SK-N-SH treated with all-trans-retinoic acid at 6 μM for 48 hours (cell line): ENCODE results near the gene NR1H4.

Experiments used
- ATAC-seq: fragments of 200-7000 bp; cut with Tn5 transposase; 3 replicates; pipeline ENCODE4 v1.9.1; 2020; ENCODE audit warnings: mild to moderate bottlenecking, moderate library complexity
- ARNTL ChIP-seq: fragments of 450-650 bp; formaldehyde crosslinking; IDR thresholded peaks from 2 replicates; pipeline ENCODE4 v1.5.0; 2020; ENCODE audit warnings: low read depth, mild to moderate bottlenecking, moderate library complexity, borderline replicate concordance
- BACH2 ChIP-seq: fragments of 250-450 bp; sonication (Bioruptor Pico); IDR thresholded peaks from 2 replicates; pipeline ENCODE4 v1.9.0; 2021; ENCODE audit warnings: mild to moderate bottlenecking, borderline replicate concordance
- CSDC2 ChIP-seq: fragments of 250-450 bp; sonication (Bioruptor Pico); IDR thresholded peaks from 2 replicates; pipeline ENCODE4 v1.5.0; 2020; ENCODE audit warnings: mild to moderate bottlenecking, moderate library complexity
- CSRNP3 ChIP-seq: fragments of 250-450 bp; sonication (Bioruptor Pico); IDR thresholded peaks from 2 replicates; pipeline ENCODE4 v1.5.1; 2021; ENCODE audit warnings: mild to moderate bottlenecking, moderate library complexity
- ESRRG ChIP-seq: fragments of 250-450 bp; sonication (Bioruptor Pico); IDR thresholded peaks from 2 replicates; pipeline ENCODE4 v1.6.1; 2021; ENCODE audit warnings: mild to moderate bottlenecking
- GLIS3 ChIP-seq: fragments of 250-450 bp; sonication (Bioruptor Pico); IDR thresholded peaks from 2 replicates; pipeline ENCODE4 v1.5.0; 2020; ENCODE audit warnings: mild to moderate bottlenecking, moderate library complexity
- ISL1 ChIP-seq: fragments of 250-450 bp; sonication (Bioruptor Pico); IDR thresholded peaks from 2 replicates; pipeline ENCODE4 v2.1.2; 2022; ENCODE audit warnings: mild to moderate bottlenecking, moderate library complexity
- OSR1 ChIP-seq: fragments of 250-450 bp; sonication (Bioruptor Pico); IDR thresholded peaks from 2 replicates; pipeline ENCODE4 v1.8.0; 2022; ENCODE audit warnings: moderate library complexity, mild to moderate bottlenecking, inconsistent platforms
- PPARA ChIP-seq: fragments of 250-450 bp; sonication (Bioruptor Pico); IDR thresholded peaks from 2 replicates; pipeline ENCODE4 v1.5.0; 2020; ENCODE audit warnings: mild to moderate bottlenecking, borderline replicate concordance
- RARB ChIP-seq: fragments of 250-450 bp; sonication (Bioruptor Pico); IDR thresholded peaks from 2 replicates; pipeline ENCODE4 v1.8.0; 2021; ENCODE audit warnings: mild to moderate bottlenecking, moderate library complexity
- SNAI2 ChIP-seq: fragments of 250-450 bp; sonication (Bioruptor Pico); IDR thresholded peaks from 2 replicates; pipeline ENCODE4 v1.5.0; 2020; ENCODE audit warnings: mild to moderate bottlenecking, moderate library complexity
- TCF4 ChIP-seq: fragments of 250-450 bp; sonication (Bioruptor Pico); IDR thresholded peaks from 2 replicates; pipeline ENCODE4 v1.8.0; 2021; ENCODE audit warnings: mild to moderate bottlenecking, moderate library complexity, borderline replicate concordance
- TOX ChIP-seq: fragments of 250-450 bp; sonication (Bioruptor Pico); IDR thresholded peaks from 2 replicates; pipeline ENCODE4 v1.8.0; 2021; ENCODE audit warnings: mild to moderate bottlenecking, moderate library complexity, borderline replicate concordance
- TSHZ2 ChIP-seq: fragments of 250-450 bp; sonication (Bioruptor Pico); IDR thresholded peaks from 2 replicates; pipeline ENCODE4 v1.5.0; 2020; ENCODE audit warnings: mild to moderate bottlenecking, moderate library complexity
- ZC3H10 ChIP-seq: fragments of 250-450 bp; sonication (Bioruptor Pico); IDR thresholded peaks from 2 replicates; pipeline ENCODE4 v1.5.1; 2021; ENCODE audit warnings: mild to moderate bottlenecking, moderate library complexity
- ZFP3 ChIP-seq: fragments of 250-450 bp; sonication (Bioruptor Pico); IDR thresholded peaks from 2 replicates; pipeline ENCODE4 v1.5.0; 2020; ENCODE audit warnings: mild to moderate bottlenecking, moderate library complexity
- ZNF565 ChIP-seq: fragments of 450-650 bp; formaldehyde crosslinking; conservative IDR thresholded peaks from 2 replicates; pipeline ENCODE4 v1.5.0; 2020; ENCODE audit warnings: low read depth, mild to moderate bottlenecking, moderate library complexity
- ZNF8 ChIP-seq: fragments of 450-650 bp; formaldehyde crosslinking; IDR thresholded peaks from 2 replicates; pipeline ENCODE4 v1.5.0; 2020; ENCODE audit warnings: mild to moderate bottlenecking, moderate library complexity
- TF ChIP-seq, protein P1 (sequence below): fragments of 250-450 bp; sonication (Bioruptor Pico); IDR thresholded peaks from 2 replicates; pipeline ENCODE4 v1.8.0; 2021; ENCODE audit warnings: low read depth, mild to moderate bottlenecking, moderate library complexity, borderline replicate concordance
- TF ChIP-seq, protein P2 (sequence below): fragments of 250-450 bp; sonication (Bioruptor Pico); IDR thresholded peaks from 2 replicates; pipeline ENCODE4 v1.5.1; 2020; ENCODE audit warnings: low read depth, mild to moderate bottlenecking, moderate library complexity

The NR1H4 gene

DNA sequence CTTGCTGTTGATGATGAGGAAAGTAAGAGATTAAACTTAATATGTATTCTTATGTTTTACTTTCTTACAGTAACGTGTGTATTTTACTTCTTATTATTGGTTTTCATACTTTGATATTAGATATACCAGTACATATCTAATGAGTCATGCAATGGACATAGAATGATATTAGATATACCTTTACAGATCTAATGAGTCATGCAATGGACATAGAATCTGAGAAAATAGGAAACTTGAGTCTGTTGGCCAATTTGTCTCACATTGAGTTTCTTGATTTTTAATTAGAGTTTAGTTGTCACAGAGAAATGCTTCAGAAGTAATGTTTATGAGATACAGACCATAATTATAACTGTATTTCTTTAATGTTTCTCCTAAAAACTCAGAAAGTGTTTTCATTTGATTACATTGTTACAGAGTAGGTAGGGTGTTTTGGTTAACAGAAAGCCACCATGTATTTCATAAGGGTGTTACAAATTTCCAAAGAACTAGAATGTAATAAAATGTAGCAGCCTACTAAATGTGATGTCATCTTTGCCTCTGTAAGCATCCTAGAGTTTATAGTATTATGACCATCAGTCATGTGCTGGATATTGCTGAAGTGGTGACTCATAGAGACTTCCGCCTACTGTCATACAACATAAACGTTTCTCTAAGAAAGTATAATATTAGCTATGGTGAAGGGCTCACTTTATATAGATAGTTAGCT, 102.8 kb downstream of the NR1H4 start:
- TF ChIP-seq ZNF8 (CRISPR knock-in tag) (no peak), RARB (CRISPR knock-in tag) (no peak), ZC3H10 (CRISPR knock-in tag) (no peak), ZNF565 (no peak), CSDC2 (CRISPR knock-in tag) (no peak), GLIS3 (CRISPR knock-in tag) (no peak), ISL1 (CRISPR knock-in tag) (no peak), BACH2 (CRISPR knock-in tag) (no peak), CSRNP3 (CRISPR knock-in tag) (no peak), OSR1 (no peak), PPARA (CRISPR knock-in tag) (no peak), ZFP3 (CRISPR knock-in tag) (no peak), TCF4 (CRISPR knock-in tag) (no peak), SNAI2 (CRISPR knock-in tag) (no peak), ESRRG (no peak), TSHZ2 (no peak), ARNTL (CRISPR knock-in tag) (no peak)
- TF ChIP-seq, protein P1, sequence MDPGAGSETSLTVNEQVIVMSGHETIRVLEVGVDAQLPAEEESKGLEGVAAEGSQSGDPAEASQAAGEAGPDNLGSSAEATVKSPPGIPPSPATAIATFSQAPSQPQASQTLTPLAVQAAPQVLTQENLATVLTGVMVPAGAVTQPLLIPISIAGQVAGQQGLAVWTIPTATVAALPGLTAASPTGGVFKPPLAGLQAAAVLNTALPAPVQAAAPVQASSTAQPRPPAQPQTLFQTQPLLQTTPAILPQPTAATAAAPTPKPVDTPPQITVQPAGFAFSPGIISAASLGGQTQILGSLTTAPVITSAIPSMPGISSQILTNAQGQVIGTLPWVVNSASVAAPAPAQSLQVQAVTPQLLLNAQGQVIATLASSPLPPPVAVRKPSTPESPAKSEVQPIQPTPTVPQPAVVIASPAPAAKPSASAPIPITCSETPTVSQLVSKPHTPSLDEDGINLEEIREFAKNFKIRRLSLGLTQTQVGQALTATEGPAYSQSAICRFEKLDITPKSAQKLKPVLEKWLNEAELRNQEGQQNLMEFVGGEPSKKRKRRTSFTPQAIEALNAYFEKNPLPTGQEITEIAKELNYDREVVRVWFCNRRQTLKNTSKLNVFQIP (CRISPR knock-in tag) = no peak
- TF ChIP-seq, protein P2, sequence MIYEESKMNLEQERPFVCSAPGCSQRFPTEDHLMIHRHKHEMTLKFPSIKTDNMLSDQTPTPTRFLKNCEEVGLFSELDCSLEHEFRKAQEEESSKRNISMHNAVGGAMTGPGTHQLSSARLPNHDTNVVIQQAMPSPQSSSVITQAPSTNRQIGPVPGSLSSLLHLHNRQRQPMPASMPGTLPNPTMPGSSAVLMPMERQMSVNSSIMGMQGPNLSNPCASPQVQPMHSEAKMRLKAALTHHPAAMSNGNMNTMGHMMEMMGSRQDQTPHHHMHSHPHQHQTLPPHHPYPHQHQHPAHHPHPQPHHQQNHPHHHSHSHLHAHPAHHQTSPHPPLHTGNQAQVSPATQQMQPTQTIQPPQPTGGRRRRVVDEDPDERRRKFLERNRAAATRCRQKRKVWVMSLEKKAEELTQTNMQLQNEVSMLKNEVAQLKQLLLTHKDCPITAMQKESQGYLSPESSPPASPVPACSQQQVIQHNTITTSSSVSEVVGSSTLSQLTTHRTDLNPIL (CRISPR knock-in tag) = no peak
- ATAC-seq = peak; percentile 53

- TF ChIP-seq SNAI2 (CRISPR knock-in tag) = no peak
- no peak for TF ChIP-seq ZFP3 (CRISPR knock-in tag)
- no peak for TF ChIP-seq CSRNP3 (CRISPR knock-in tag)
- TF ChIP-seq ZNF565 = no peak
- no peak for TF ChIP-seq TOX
- TF ChIP-seq GLIS3 (CRISPR knock-in tag) = no peak
- TF ChIP-seq TSHZ2 = no peak
- TF ChIP-seq PPARA (CRISPR knock-in tag) = no peak
- ATAC-seq = no peak
These were observed 105.3 kb downstream of the NR1H4 start for GRCh38 chr12:100578923-100579322.
